ENCODE data around the gene OPALIN. TPM values are rescaled to one million over a fixed set of nuclear protein-coding genes. Genes with fewer than 3 reads are reported as not detected.

Gene OPALIN
- total RNA-seq, 1 donor from 2014 or later, result not detected

DNA sequence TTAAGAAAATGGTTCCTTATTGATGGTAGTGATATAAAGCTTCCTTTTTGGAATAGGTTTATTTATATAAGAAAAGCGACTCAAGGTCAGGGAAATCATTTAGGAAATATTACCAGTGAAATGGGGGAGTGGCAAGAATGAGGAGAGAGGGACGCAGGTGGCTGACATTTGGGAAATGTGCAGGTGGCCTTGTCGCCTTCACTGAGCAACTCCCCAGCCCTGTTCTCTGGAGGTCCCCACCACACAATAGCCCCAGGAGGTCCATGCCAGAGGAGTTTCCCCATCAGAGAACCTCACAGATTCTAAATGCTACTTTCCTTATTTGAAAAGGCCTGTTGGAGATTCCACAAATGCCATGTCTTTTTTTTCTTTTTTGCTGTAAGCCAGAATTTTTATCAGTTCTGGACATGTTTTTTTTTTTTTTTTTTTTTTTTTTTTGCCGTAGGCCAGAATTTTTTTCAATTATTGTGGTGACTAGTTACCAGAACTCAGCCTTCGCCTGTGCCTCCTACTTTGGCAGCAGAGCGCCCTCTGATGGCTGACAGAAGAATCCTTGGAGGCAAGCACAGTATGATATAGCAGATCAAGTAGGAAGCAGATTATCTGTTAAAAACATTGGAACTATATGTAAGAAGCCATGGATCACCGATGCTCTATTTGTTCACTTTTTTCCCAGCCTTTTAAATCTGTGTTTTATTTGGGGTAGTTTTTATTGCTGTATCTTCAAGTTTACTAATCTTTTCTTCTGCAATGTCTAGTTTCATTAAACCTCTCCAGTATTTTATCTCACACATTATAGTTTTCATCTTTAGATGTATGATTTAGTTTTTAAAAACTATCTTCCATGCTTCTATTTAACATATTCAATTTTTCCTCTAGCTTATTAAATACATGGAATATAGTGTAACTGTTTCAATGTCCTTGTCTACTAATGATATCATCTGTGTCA lies 18.6 kb downstream of the OPALIN start:
- Mint-ChIP-seq H3K27me3 (peaks cover 12% of the 10 kb centered on the region), H3K4me3 (no peak overlapping the region), H3K36me3 (ENCODE audit: low read depth) (no peaks in the 10 kb centered on the region), H3K27ac (no peak overlapping the region), H3K4me1 (no peaks in the 10 kb centered on the region), H3K9me3 (no peaks in the 10 kb centered on the region)
- peak; percentile 85 for DNase-seq
- intact Hi-C loops (cut with micrococcal nuclease), result loop anchor here (1.0 kb wide), 2 partner anchors 111 to 323 kb away; no protein-coding TSS in a partner anchor

DNA sequence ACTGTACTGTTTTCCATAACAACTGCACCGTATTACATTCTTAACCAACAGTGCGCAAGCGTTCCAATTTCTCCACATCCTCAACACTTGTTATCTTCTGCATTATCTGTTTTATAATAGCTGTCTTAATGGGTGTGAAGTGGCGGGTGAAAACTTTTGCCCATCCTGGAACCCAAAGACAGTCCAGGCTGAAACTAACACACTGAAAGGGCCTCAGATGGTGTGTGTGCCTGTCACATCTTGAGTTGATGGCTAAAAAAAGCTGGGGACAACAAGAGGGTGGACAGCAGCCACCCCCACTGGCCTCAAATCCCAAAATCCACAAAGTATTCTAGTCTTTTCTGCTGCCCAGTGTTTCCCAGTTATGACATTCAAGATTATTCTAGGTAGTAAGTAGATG lies 19.4 kb downstream of the OPALIN start:
- Mint-ChIP-seq H3K9me3 (no peaks in the 10 kb centered on the region), H3K4me1 (no peaks in the 10 kb centered on the region), H3K27ac (no peak overlapping the region), H3K4me3 (no peak overlapping the region), H3K27me3 (peaks cover 13% of the 10 kb centered on the region), H3K36me3 (ENCODE audit: low read depth) (no peaks in the 10 kb centered on the region)
- DNase-seq, result no peak
- intact Hi-C loops (cut with micrococcal nuclease), result no loop called here

DNA sequence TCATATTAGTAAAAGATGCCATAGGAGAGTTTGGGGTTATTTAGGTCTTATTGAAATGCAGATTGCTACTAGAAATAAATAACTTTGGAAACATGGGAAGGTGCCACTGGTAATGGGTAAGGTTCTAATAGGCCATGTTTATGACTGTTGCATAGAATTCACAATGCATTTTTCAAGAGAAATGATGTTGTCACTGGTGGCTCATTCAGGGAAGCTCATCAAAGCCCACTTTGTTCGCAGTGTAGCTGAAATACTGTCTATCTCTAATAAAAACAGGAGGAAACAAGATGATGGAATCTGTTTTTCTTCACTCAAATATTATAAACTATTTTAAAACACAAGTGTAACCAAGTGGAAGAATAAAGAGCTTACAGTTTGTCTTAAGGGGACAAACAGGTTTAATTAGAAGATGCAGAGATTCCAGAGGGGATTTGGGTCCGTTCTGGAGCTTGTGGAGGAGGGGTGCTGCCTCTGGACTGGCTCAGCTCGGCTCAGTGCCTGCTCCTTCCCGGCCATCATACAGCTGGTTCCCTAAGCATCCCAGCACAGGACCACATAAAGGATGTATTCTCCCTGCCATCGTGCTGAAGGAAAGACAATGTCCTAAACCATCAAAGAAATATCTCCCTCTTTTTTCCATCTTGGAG lies 20.4 kb downstream of the OPALIN start:
- intact Hi-C loops (cut with micrococcal nuclease), result no loop called here
- no peak overlapping the region for H3K27ac Mint-ChIP-seq
- no peaks in the 10 kb centered on the region for H3K9me3 Mint-ChIP-seq
- no peak overlapping the region for H3K4me3 Mint-ChIP-seq
- no peaks in the 10 kb centered on the region for H3K36me3 Mint-ChIP-seq (ENCODE audit: low read depth)
- no peak for DNase-seq
- H3K4me1 Mint-ChIP-seq, result no peaks in the 10 kb centered on the region
- H3K27me3 Mint-ChIP-seq, result peaks cover 20% of the 10 kb centered on the region

DNA sequence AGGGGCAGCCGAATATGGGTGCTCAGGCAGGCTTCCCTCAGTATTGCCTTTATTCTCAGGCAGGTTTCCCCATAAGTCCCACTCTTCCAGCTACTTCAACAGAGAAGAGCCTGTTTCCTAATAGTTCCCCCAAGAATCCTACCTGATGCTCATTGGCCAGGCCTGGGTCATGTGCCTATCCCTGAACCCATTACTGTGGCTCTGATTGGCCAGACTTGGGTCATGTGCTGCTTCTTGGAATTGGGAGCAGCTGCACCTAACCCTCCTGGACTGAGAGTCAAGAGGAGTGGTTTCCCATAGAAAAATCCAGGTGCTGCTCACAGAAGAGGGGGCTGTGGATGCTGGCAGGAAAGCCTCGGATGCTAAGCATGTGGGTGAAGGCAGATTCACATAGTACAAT lies 21.7 kb downstream of the OPALIN start:
- Mint-ChIP-seq H3K27ac (no peak overlapping the region), H3K9me3 (no peaks in the 10 kb centered on the region), H3K4me1 (no peaks in the 10 kb centered on the region), H3K27me3 (peaks cover 27% of the 10 kb centered on the region), H3K4me3 (no peak overlapping the region), H3K36me3 (ENCODE audit: low read depth) (no peaks in the 10 kb centered on the region)
- intact Hi-C loops (cut with micrococcal nuclease), result no loop called here
- no peak for DNase-seq

DNA sequence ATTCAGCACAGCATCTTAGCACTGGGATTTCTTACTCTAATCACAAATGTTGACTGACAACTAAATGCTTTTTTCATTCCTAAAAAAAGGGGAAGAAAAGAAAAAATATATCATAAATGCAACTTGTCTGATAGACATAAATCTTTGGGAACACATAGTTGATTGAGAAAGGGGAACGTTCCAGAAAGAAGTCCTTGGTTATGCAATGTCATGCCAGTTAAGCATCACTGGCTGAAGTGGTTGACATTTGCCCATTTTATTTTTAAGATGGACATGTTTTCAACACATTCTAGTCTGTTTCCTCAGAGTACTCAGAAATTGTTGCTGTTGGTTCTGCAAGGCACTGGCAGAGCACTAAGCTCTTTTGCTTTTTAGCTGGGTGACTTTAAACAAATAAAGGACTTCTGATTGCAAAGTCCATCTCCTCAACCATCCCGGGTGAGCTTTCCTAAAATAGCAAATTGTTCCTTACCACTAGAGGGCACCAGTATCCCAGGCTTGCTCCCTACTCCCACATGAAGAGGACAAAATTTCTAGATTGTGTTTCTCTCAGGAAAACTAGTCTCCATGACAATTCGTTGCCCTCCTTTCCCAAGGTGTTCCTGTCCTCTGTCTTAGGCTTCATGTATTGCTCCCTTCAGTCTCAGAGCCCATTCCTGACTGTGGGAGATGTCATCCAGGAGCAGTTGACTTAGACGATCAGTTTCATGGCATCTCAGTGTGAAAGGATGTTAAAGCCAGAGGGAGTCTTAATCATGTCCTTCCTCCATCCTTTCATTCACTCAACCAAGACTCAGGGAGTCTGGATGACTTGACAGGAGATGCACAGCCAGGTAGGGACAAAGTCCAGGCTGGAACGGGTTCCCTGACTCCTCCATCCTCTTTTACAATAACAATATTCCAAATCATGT lies 23.9 kb downstream of the OPALIN start:
- H3K4me3 Mint-ChIP-seq, result no peak overlapping the region
- peak; percentile 62 for DNase-seq
- H3K9me3 Mint-ChIP-seq, result no peaks in the 10 kb centered on the region
- H3K27ac Mint-ChIP-seq, result no peak overlapping the region
- H3K36me3 Mint-ChIP-seq (ENCODE audit: low read depth), result no peaks in the 10 kb centered on the region
- intact Hi-C loops (cut with micrococcal nuclease), result no loop called here
- H3K27me3 Mint-ChIP-seq, result peaks cover 25% of the 10 kb centered on the region
- H3K4me1 Mint-ChIP-seq, result no peaks in the 10 kb centered on the region

DNA sequence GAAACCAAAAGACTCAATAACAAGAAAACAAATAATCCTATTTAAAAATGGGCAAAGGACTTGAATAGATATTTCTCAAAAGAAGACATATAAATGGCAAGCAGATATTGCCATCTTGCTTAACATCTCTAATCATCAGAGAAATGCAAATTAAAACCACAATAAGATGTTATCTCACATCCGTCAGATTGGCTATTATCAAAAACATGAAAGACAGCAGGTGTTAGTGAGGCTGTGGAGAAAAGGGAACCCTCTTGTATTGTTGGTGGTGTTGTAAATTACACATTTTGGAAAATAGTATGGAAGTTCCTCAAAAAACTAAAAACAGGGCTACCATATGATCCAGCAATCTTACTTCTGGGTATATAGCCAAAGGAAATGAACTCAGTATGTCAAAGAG lies 25.7 kb downstream of the OPALIN start:
- H3K36me3 Mint-ChIP-seq (ENCODE audit: low read depth), result no peaks in the 10 kb centered on the region
- peaks cover 25% of the 10 kb centered on the region for H3K27me3 Mint-ChIP-seq
- no peaks in the 10 kb centered on the region for H3K9me3 Mint-ChIP-seq
- no peaks in the 10 kb centered on the region for H3K4me1 Mint-ChIP-seq
- DNase-seq, result no peak
- H3K4me3 Mint-ChIP-seq, result no peak overlapping the region
- intact Hi-C loops (cut with micrococcal nuclease), result no loop called here
- H3K27ac Mint-ChIP-seq, result no peak overlapping the region

DNA sequence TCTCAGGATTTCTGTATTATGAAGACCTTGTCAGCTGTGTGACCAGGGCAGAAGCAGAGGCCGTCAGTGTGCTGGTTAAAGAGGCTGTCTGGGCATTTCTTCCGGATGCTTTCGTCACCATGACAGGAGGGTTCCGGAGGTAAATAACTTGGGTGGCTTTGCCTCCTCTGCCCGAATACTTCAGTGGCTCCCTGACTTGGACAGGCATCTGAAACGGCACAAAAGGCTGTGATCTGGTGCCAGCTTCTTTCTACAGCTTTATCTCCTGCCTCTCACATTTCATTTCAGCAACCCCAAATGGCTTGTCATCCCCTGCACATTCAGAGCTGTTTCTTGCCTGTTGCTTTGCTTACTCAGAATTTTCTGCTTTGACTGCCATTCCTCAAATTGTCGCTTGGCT lies 31.3 kb downstream of the OPALIN start:
- intact Hi-C loops (cut with micrococcal nuclease), result no loop called here
- H3K4me1 Mint-ChIP-seq, result no peaks in the 10 kb centered on the region
- peaks cover 23% of the 10 kb centered on the region for H3K27me3 Mint-ChIP-seq
- no peaks in the 10 kb centered on the region for H3K9me3 Mint-ChIP-seq
- no peak for DNase-seq
- no peak overlapping the region for H3K27ac Mint-ChIP-seq
- no peak overlapping the region for H3K4me3 Mint-ChIP-seq
- no peaks in the 10 kb centered on the region for H3K36me3 Mint-ChIP-seq (ENCODE audit: low read depth)

DNA sequence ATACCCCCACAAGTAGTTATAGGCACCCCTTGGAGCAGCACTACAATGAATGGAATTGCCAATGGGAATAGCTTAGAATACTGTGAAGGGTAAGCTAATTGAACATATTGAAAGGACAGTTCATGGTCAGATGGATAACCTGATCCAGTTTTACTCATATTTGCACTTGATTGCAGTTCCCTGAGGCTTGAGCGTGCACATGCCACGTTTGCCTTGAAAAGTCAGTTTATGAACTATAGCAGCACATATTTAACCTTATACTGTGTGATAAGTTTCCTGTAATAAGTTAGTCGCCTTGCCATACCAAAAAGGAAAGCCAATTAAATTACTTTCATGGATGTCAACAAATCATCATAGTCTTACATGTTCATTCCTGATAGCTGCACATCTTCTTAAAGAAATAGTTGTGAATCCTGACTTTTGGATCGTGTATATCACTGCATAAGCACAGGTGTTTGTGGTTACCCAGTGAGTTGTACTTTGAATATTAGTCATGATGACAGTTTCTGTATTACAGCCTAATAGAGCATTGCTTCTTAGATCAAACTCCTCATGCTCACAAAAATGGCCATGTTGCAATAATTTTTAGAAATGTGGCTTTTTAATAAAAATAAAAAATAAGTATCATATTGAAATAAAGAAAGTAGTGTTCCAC lies 33.0 kb downstream of the OPALIN start:
- Mint-ChIP-seq H3K36me3 (ENCODE audit: low read depth) (no peaks in the 10 kb centered on the region), H3K27ac (no peak overlapping the region), H3K4me3 (no peak overlapping the region), H3K27me3 (peaks cover 20% of the 10 kb centered on the region), H3K9me3 (no peaks in the 10 kb centered on the region), H3K4me1 (no peaks in the 10 kb centered on the region)
- no peak for DNase-seq
- intact Hi-C loops (cut with micrococcal nuclease), result no loop called here

DNA sequence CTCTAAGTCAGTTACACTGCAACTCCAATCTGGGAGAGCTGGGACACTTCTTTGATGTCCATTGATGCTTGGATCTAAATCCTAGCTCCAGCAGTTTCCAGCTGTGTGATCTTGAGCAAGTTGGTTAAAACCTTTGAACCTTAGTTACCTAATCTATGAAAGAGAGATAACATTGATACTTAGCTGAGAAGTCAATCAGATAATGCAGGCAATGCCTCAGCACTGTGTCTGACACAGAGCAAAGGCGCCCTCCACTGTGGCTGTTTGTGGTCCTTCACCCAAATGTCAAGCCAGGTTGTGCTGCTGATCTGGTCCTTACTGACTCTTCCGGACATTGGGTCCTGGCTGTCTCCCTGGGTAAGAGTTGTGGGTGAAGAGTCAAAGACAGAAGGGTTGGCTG lies 34.4 kb downstream of the OPALIN start:
- intact Hi-C loops (cut with micrococcal nuclease), result no loop called here
- Mint-ChIP-seq H3K4me1 (no peaks in the 10 kb centered on the region), H3K27ac (no peak overlapping the region), H3K36me3 (ENCODE audit: low read depth) (no peaks in the 10 kb centered on the region), H3K4me3 (no peak overlapping the region), H3K27me3 (peaks cover 23% of the 10 kb centered on the region), H3K9me3 (no peaks in the 10 kb centered on the region)
- DNase-seq, result no peak

DNA sequence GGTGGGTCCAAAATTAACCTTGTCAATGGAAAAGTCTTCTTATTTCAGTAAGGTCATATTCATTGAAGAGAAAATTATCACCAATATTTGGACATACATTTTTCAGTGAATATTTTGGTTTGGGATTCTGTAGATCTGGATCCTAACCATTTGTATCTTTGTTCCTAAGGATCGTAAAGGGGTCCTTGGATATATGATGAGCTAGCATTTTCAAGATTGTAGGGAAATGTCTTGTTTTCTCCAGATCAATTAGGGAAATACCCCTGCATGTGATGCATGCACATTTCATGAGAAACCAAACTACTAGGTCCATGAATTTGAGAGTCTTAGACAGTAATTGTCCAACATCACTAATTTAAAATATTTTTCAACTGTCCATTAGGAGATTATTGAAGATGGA lies 36.5 kb downstream of the OPALIN start:
- DNase-seq, result no peak
- H3K4me1 Mint-ChIP-seq, result no peaks in the 10 kb centered on the region
- intact Hi-C loops (cut with micrococcal nuclease), result no loop called here
- H3K27me3 Mint-ChIP-seq, result peaks cover 18% of the 10 kb centered on the region
- no peak overlapping the region for H3K4me3 Mint-ChIP-seq
- H3K27ac Mint-ChIP-seq, result no peak overlapping the region
- no peaks in the 10 kb centered on the region for H3K36me3 Mint-ChIP-seq (ENCODE audit: low read depth)
- no peaks in the 10 kb centered on the region for H3K9me3 Mint-ChIP-seq

DNA sequence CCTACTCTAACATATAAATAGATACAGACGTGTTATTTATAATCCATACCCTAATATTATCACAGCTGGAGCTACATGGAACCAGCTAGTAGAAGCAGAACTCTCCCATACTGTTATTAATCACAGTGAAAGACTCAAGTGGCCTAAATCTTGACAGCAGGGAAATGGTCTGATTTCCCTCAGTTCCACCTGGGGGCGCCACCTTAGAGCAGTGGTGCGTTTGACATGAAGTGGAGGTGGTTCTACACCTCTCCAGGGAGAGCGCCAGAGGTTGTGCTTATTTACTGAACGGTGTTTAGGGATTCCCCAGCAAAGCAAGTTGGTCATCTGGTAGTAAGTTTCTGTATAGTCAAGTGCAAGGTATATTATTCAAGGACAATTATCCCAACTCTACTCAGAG lies 37.0 kb downstream of the OPALIN start:
- no peak overlapping the region for H3K4me3 Mint-ChIP-seq
- no peaks in the 10 kb centered on the region for H3K4me1 Mint-ChIP-seq
- H3K27ac Mint-ChIP-seq, result no peak overlapping the region
- peaks cover 18% of the 10 kb centered on the region for H3K27me3 Mint-ChIP-seq
- H3K9me3 Mint-ChIP-seq, result no peaks in the 10 kb centered on the region
- no peak for DNase-seq
- intact Hi-C loops (cut with micrococcal nuclease), result no loop called here
- no peaks in the 10 kb centered on the region for H3K36me3 Mint-ChIP-seq (ENCODE audit: low read depth)

DNA sequence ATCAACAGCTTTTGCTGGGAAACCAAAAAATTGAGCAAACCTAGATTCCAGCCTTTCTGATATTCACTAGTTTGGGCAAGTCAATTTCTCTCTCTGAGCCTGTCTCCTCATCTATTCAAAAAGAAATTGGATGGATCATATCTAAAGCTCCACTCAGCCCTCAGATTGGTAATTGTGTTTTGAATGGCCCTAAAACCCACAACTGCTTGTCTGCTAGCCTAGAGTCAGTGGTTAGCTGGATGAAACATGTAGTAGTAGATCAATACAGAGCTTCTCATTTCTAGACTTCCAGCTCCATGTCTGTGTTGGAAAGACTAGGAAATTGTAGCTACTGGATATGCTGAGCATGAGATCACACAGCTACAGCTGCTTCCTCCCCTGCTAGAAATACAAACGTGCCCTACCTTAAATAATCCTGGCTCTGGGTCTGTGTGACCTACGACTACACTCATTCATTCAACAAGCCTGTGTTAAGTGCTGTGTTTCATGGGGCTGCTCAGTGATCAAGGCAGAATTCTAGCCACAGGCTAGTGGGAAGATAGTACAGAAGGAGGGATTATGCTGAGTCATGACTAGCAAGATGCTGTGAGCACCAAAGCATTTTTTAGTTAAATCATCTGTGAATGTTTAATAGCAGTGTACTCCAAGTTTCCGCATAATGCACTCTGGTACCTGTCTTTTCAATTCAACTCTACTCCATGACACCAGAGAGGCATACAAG lies 38.9 kb downstream of the OPALIN start:
- Mint-ChIP-seq H3K9me3 (no peaks in the 10 kb centered on the region), H3K27me3 (peaks cover 14% of the 10 kb centered on the region), H3K4me3 (no peak overlapping the region), H3K4me1 (no peaks in the 10 kb centered on the region), H3K27ac (no peak overlapping the region), H3K36me3 (ENCODE audit: low read depth) (no peaks in the 10 kb centered on the region)
- intact Hi-C loops (cut with micrococcal nuclease), result no loop called here
- no peak for DNase-seq

All from activated CD4-positive, alpha-beta T cell treated with anti-CD3 and anti-CD28 coated beads, Interleukin-2, amount 10 ng/mL, durations not matched to agents 24 days and 14 days (primary cell).